ENCODE results near the gene C1QTNF4. TPM values are rescaled to one million over a fixed set of nuclear protein-coding genes. Genes with fewer than 3 reads are reported as not detected.

C1QTNF4 gene
- polyA plus RNA-seq, 2 donors = 0.28 to 0.47 TPM

- no peaks in the 10 kb centered on the region for H3K27me3 ChIP-seq (ENCODE audit: control insufficient read depth in 1 of 2, insufficient read depth in 2 of 2, low read length in 2 of 2)
- no peaks in the 10 kb centered on the region for H3K9me3 ChIP-seq (ENCODE audit: control insufficient read depth in 2 of 2, insufficient read depth in 1 of 2, low read depth in 1 of 2, low read length in 1 of 2)
- peaks cover 7 to 11% of the 10 kb centered on the region in 2 donors for H3K36me3 ChIP-seq (ENCODE audit: control insufficient read depth in 2 of 2, insufficient read depth in 2 of 2, low read length in 1 of 2)
- no peak overlapping the region for H3K27ac ChIP-seq (ENCODE audit: low read depth in 2 of 2, low read length in 1 of 2)
- H3K4me1 ChIP-seq (ENCODE audit: control insufficient read depth in 2 of 2, insufficient read depth in 2 of 2, low read length in 1 of 2) = no peaks in the 10 kb centered on the region
- WGBS, 2 donors = 37 to 39% methylated on average over 3 of the region's 3 CpGs
- H3K4me3 ChIP-seq (ENCODE audit: low read depth in 1 of 2, low read length in 2 of 2) = no peak overlapping the region
Observed at GRCh38 chr11:47617417-47617809, 23.2 kb upstream of the C1QTNF4 start.

GRCh38 chr11:47616726-47617416 lies 22.7 kb upstream of the C1QTNF4 start:
- H3K27ac ChIP-seq (ENCODE audit: low read depth in 2 of 2, low read length in 1 of 2) = no peak overlapping the region
- peaks cover 5 to 11% of the 10 kb centered on the region in 2 donors for H3K36me3 ChIP-seq (ENCODE audit: control insufficient read depth in 2 of 2, insufficient read depth in 2 of 2, low read length in 1 of 2)
- 89 to 90% methylated on average over 10 of the region's 10 CpGs for WGBS, 2 donors
- H3K9me3 ChIP-seq (ENCODE audit: control insufficient read depth in 2 of 2, insufficient read depth in 1 of 2, low read depth in 1 of 2, low read length in 1 of 2) = no peaks in the 10 kb centered on the region
- no peaks in the 10 kb centered on the region for H3K27me3 ChIP-seq (ENCODE audit: control insufficient read depth in 1 of 2, insufficient read depth in 2 of 2, low read length in 2 of 2)
- H3K4me1 ChIP-seq (ENCODE audit: control insufficient read depth in 2 of 2, insufficient read depth in 2 of 2, low read length in 1 of 2) = no peaks in the 10 kb centered on the region
- H3K4me3 ChIP-seq (ENCODE audit: low read depth in 1 of 2, low read length in 2 of 2) = no peak overlapping the region

- no peaks in the 10 kb centered on the region for H3K27me3 ChIP-seq (ENCODE audit: control insufficient read depth in 1 of 2, insufficient read depth in 2 of 2, low read length in 2 of 2)
- no peaks in the 10 kb centered on the region for H3K9me3 ChIP-seq (ENCODE audit: control insufficient read depth in 2 of 2, insufficient read depth in 1 of 2, low read depth in 1 of 2, low read length in 1 of 2)
- H3K4me1 ChIP-seq (ENCODE audit: control insufficient read depth in 2 of 2, insufficient read depth in 2 of 2, low read length in 1 of 2) = no peaks in the 10 kb centered on the region
- H3K4me3 ChIP-seq (ENCODE audit: low read depth in 1 of 2, low read length in 2 of 2) = no peak overlapping the region
- H3K27ac ChIP-seq (ENCODE audit: low read depth in 2 of 2, low read length in 1 of 2) = no peak overlapping the region
- peaks cover 1 to 5% of the 10 kb centered on the region in 2 donors for H3K36me3 ChIP-seq (ENCODE audit: control insufficient read depth in 2 of 2, insufficient read depth in 2 of 2, low read length in 1 of 2)
Observed at GRCh38 chr11:47615249-47615648, 21.0 kb upstream of the C1QTNF4 start.

- no peaks in the 10 kb centered on the region for H3K36me3 ChIP-seq (ENCODE audit: control insufficient read depth in 2 of 2, insufficient read depth in 2 of 2, low read length in 1 of 2)
- no peaks in the 10 kb centered on the region for H3K9me3 ChIP-seq (ENCODE audit: control insufficient read depth in 2 of 2, insufficient read depth in 1 of 2, low read depth in 1 of 2, low read length in 1 of 2)
- WGBS, 2 donors = 76 to 78% methylated on average over 6 of the region's 6 CpGs
- no peaks in the 10 kb centered on the region for H3K27me3 ChIP-seq (ENCODE audit: control insufficient read depth in 1 of 2, insufficient read depth in 2 of 2, low read length in 2 of 2)
- no peak overlapping the region for H3K4me3 ChIP-seq (ENCODE audit: low read depth in 1 of 2, low read length in 2 of 2)
- no peak overlapping the region for H3K27ac ChIP-seq (ENCODE audit: low read depth in 2 of 2, low read length in 1 of 2)
- no peaks in the 10 kb centered on the region for H3K4me1 ChIP-seq (ENCODE audit: control insufficient read depth in 2 of 2, insufficient read depth in 2 of 2, low read length in 1 of 2)
Observed at GRCh38 chr11:47611348-47611794, 17.2 kb upstream of the C1QTNF4 start.

GRCh38 chr11:47609675-47610074 lies 15.5 kb upstream of the C1QTNF4 start:
- Histone ChIP-seq H3K9me3 (ENCODE audit: control insufficient read depth in 2 of 2, insufficient read depth in 1 of 2, low read depth in 1 of 2, low read length in 1 of 2) (no peaks in the 10 kb centered on the region), H3K27me3 (ENCODE audit: control insufficient read depth in 1 of 2, insufficient read depth in 2 of 2, low read length in 2 of 2) (no peaks in the 10 kb centered on the region), H3K27ac (ENCODE audit: low read depth in 2 of 2, low read length in 1 of 2) (no peak overlapping the region), H3K36me3 (ENCODE audit: control insufficient read depth in 2 of 2, insufficient read depth in 2 of 2, low read length in 1 of 2) (no peaks in the 10 kb centered on the region), H3K4me1 (ENCODE audit: control insufficient read depth in 2 of 2, insufficient read depth in 2 of 2, low read length in 1 of 2) (no peaks in the 10 kb centered on the region), H3K4me3 (ENCODE audit: low read depth in 1 of 2, low read length in 2 of 2) (no peak overlapping the region)
- WGBS, 2 donors = 69 to 72% methylated on average over 3 of the region's 3 CpGs

GRCh38 chr11:47607380-47607779 lies 13.2 kb upstream of the C1QTNF4 start:
- Histone ChIP-seq H3K36me3 (ENCODE audit: control insufficient read depth in 2 of 2, insufficient read depth in 2 of 2, low read length in 1 of 2) (no peaks in the 10 kb centered on the region), H3K27ac (ENCODE audit: low read depth in 2 of 2, low read length in 1 of 2) (no peak overlapping the region)
- WGBS, 2 donors = 77 to 89% methylated on average over 7 of the region's 7 CpGs

GRCh38 chr11:47606731-47607130 lies 12.5 kb upstream of the C1QTNF4 start:
- Histone ChIP-seq H3K4me1 (ENCODE audit: control insufficient read depth in 2 of 2, insufficient read depth in 2 of 2, low read length in 1 of 2) (no peaks in the 10 kb centered on the region), H3K27ac (ENCODE audit: low read depth in 2 of 2, low read length in 1 of 2) (no peak overlapping the region), H3K4me3 (ENCODE audit: low read depth in 1 of 2, low read length in 2 of 2) (no peak overlapping the region), H3K27me3 (ENCODE audit: control insufficient read depth in 1 of 2, insufficient read depth in 2 of 2, low read length in 2 of 2) (no peaks in the 10 kb centered on the region), H3K36me3 (ENCODE audit: control insufficient read depth in 2 of 2, insufficient read depth in 2 of 2, low read length in 1 of 2) (no peaks in the 10 kb centered on the region), H3K9me3 (ENCODE audit: control insufficient read depth in 2 of 2, insufficient read depth in 1 of 2, low read depth in 1 of 2, low read length in 1 of 2) (no peaks in the 10 kb centered on the region)
- 52 to 55% methylated on average over 5 of the region's 5 CpGs for WGBS, 2 donors

More at GRCh38 chr11:47607380-47607779, 13.2 kb upstream of the C1QTNF4 start:
- H3K27me3 ChIP-seq (ENCODE audit: control insufficient read depth in 1 of 2, insufficient read depth in 2 of 2, low read length in 2 of 2) = no peaks in the 10 kb centered on the region
- H3K4me1 ChIP-seq (ENCODE audit: control insufficient read depth in 2 of 2, insufficient read depth in 2 of 2, low read length in 1 of 2) = no peaks in the 10 kb centered on the region
- H3K9me3 ChIP-seq (ENCODE audit: control insufficient read depth in 2 of 2, insufficient read depth in 1 of 2, low read depth in 1 of 2, low read length in 1 of 2) = no peaks in the 10 kb centered on the region
- H3K4me3 ChIP-seq (ENCODE audit: low read depth in 1 of 2, low read length in 2 of 2) = no peak overlapping the region

- Histone ChIP-seq H3K27ac (ENCODE audit: low read depth in 2 of 2, low read length in 1 of 2) (no peak overlapping the region), H3K9me3 (ENCODE audit: control insufficient read depth in 2 of 2, insufficient read depth in 1 of 2, low read depth in 1 of 2, low read length in 1 of 2) (no peaks in the 10 kb centered on the region), H3K4me3 (ENCODE audit: low read depth in 1 of 2, low read length in 2 of 2) (no peak overlapping the region), H3K27me3 (ENCODE audit: control insufficient read depth in 1 of 2, insufficient read depth in 2 of 2, low read length in 2 of 2) (no peaks in the 10 kb centered on the region), H3K36me3 (ENCODE audit: control insufficient read depth in 2 of 2, insufficient read depth in 2 of 2, low read length in 1 of 2) (no peaks in the 10 kb centered on the region), H3K4me1 (ENCODE audit: control insufficient read depth in 2 of 2, insufficient read depth in 2 of 2, low read length in 1 of 2) (no peaks in the 10 kb centered on the region)
- 83 to 91% methylated on average over 3 of the region's 3 CpGs for WGBS, 2 donors
Observed at GRCh38 chr11:47605921-47606320, 11.7 kb upstream of the C1QTNF4 start.

GRCh38 chr11:47603295-47603694 lies 9.1 kb upstream of the C1QTNF4 start:
- Histone ChIP-seq H3K4me3 (ENCODE audit: low read depth in 1 of 2, low read length in 2 of 2) (no peak overlapping the region), H3K27me3 (ENCODE audit: control insufficient read depth in 1 of 2, insufficient read depth in 2 of 2, low read length in 2 of 2) (no peaks in the 10 kb centered on the region), H3K36me3 (ENCODE audit: control insufficient read depth in 2 of 2, insufficient read depth in 2 of 2, low read length in 1 of 2) (no peaks in the 10 kb centered on the region), H3K4me1 (ENCODE audit: control insufficient read depth in 2 of 2, insufficient read depth in 2 of 2, low read length in 1 of 2) (no peaks in the 10 kb centered on the region), H3K9me3 (ENCODE audit: control insufficient read depth in 2 of 2, insufficient read depth in 1 of 2, low read depth in 1 of 2, low read length in 1 of 2) (no peaks in the 10 kb centered on the region), H3K27ac (ENCODE audit: low read depth in 2 of 2, low read length in 1 of 2) (no peak overlapping the region)
- WGBS, 2 donors = 89 to 94% methylated on average over 4 of the region's 4 CpGs

- H3K9me3 ChIP-seq (ENCODE audit: control insufficient read depth in 2 of 2, insufficient read depth in 1 of 2, low read depth in 1 of 2, low read length in 1 of 2) = peaks cover 0 to 3% of the 10 kb centered on the region in 2 donors
- 75 to 82% methylated on average over 4 of the region's 4 CpGs for WGBS, 2 donors
- H3K36me3 ChIP-seq (ENCODE audit: control insufficient read depth in 2 of 2, insufficient read depth in 2 of 2, low read length in 1 of 2) = no peaks in the 10 kb centered on the region
- H3K4me1 ChIP-seq (ENCODE audit: control insufficient read depth in 2 of 2, insufficient read depth in 2 of 2, low read length in 1 of 2) = no peaks in the 10 kb centered on the region
- H3K27me3 ChIP-seq (ENCODE audit: control insufficient read depth in 1 of 2, insufficient read depth in 2 of 2, low read length in 2 of 2) = no peaks in the 10 kb centered on the region
- H3K4me3 ChIP-seq (ENCODE audit: low read depth in 1 of 2, low read length in 2 of 2) = no peak overlapping the region
- H3K27ac ChIP-seq (ENCODE audit: low read depth in 2 of 2, low read length in 1 of 2) = no peak overlapping the region
Observed at GRCh38 chr11:47599902-47600301, 5.7 kb upstream of the C1QTNF4 start.

Measured in esophagus (tissue), 2 donors.